IPS-18c (cell line): ENCODE measurements around the gene MDH1.
A peak's percentile ranks its signal among the peaks of the same experiment; 100 is the strongest.
"Not testable (repeated sequence)": the region's sequence is repeated elsewhere in the genome, so short reads cannot be mapped to it uniquely, and the experiment has no call there.

ENCODE experiments used
- H3K4me3 ChIP-seq: 2 replicates; pipeline ENCODE4 v1.7.0; 2013; ENCODE audit warnings: low read depth, mild to moderate bottlenecking, low read length, moderate library complexity; ENCODE audit not compliant: insufficient read depth
- H3K9me3 ChIP-seq: one replicate; pipeline ENCODE4 v1.6.1; 2013; ENCODE audit warnings: mild to moderate bottlenecking, low read length, moderate library complexity; ENCODE audit not compliant: control insufficient read depth, insufficient read depth

Gene MDH1

DNA sequence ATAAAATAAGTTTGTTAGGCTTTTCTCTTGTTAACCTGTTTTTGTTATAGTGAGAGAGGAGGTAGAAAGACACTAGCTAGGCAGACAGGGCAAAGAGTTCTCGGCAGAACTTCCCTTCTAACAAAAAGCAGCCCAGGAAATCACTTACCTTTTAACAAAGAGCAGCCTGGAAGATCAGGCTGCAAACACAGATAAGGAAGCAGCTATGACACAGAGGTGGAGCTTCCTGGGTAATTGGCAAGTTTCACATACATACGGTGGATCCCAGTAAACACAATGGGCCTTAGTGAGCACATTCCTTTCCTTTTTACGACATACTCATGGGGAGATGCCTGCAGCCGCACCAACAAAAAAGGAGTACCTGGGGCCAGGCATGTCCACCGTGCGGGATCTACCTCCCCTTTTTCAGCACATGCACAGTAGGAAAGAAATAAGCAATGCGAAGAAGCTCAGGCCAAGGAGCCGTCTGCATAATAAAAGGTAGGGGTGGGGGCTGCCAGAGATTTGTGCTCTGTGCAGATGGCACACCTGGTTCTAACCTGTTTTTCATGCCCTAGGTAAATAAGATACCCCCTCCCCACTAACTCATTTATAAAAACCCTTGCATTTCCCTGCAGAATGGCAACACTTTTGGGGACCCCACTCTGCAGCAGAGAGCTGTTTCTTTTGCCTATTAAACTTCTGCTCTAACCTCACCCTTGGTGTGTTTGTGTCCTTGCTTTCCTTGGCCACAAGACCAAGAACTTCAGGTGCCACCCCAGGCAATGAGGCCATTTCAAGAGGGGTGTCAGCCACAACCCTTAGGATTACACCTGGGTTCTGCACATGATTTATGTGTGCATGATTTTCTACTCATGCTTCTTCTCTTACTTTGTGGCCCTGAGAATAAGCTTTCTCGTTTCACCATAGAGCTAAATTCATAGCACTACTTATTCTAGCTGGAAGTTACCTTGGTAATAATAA, 26.5 kb downstream of the MDH1 start:
- H3K4me3 ChIP-seq: peak overlapping the region; percentile 10; the same call in 1 of the 2 replicates

DNA sequence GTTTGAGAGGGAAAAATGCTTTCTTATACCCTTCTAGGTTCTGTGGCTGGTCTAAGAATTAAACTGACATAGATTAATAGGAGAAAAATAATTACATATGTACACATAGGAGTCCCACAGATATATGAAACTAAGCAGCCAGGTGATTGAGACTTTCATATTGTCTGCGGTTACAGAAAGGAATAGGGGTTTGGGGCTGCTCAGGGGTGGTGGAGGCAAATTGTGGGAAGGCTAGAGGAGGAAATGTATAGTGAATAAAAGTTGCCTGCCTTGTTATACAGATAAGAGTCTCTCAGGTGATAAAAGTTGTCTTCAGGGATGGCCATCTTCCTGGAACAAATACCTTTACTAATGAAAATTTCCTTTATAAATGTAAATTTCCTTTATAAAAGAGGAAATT, 28.6 kb downstream of the MDH1 start:
- H3K9me3 ChIP-seq: no peaks in the 10 kb centered on the region
- no peak overlapping the region for H3K4me3 ChIP-seq

More for the DNA sequence above, 26.5 kb downstream of the MDH1 start:
- no peaks in the 10 kb centered on the region for H3K9me3 ChIP-seq

DNA sequence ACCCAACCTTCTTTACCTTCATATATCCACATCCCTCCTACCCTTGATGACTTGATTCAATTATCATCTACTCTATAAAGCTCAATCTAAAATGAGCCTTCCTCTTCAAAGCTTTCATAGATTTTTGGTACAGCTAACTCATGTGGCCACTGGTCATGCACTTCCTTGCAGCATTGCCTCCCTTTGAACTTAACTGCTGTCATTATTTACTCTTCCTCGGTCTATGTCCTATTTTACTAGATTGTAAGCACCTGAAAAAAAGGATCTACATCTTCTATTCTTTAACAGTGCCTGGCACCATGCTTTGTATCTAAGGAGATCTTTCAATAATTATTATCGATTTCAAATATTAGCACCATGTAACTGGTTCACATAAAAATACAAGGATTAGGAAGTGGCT, 30.6 kb downstream of the MDH1 start:
- no peak overlapping the region for H3K4me3 ChIP-seq
- no peaks in the 10 kb centered on the region for H3K9me3 ChIP-seq

DNA sequence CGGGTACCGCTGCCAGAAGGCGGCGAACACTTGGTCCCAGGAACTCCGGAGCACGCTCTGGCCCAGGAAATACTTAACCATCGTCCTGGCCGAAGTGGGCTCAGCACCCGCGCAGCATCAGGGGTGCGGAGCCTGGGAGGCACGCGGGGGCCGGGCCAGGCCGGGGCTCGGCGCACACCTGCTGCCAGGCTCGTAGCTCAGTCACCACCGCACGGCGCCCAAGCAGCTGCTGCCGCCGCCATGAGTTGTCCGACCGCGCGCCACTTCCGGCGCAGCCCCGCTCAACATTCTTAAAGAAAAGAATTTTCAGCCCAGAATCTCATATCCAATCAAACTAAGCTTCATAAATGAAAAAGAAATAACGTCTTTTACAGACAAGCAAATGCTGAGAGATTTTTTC, 34.0 kb downstream of the MDH1 start:
- Histone ChIP-seq H3K9me3 (no peaks in the 10 kb centered on the region), H3K4me3 (no peak overlapping the region)

DNA sequence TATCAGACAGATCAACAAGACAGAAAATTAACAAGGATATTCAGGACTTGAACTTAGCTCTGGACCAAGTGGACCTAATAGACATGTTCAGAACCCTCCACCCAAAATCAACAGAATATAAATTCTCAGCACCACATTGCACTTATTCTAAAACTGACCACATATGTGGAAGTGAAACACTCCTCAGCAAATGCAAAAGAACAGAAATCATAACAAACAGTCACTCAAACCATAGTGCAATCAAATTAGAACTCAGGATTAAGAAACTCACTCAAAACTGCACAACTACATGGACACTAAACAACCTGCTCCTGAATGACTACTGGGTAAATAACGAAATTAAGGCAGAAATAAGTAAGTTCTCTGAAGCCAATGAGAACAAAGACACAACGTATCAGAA, 35.0 kb downstream of the MDH1 start:
- not testable (repeated sequence) for H3K9me3 ChIP-seq, H3K4me3 ChIP-seq

DNA sequence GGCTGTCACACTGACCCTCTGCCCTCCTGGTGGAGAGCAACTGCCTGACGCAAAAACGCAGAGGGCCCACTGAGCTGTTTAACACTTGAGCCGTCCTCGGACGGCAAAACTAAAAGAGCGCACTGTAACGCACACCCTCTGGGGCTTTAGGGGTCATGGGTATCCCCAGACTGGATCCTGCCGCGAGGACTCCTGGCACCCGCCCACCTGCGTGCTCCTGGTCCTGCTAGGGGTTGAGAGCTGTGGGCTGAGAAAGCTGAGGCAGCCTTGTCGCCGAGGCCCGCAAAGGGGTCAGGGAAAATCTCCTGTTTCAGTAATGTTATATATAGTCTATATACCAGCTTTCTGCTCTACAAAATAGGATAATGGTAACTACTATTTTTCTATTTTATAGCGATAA, 39.1 kb downstream of the MDH1 start:
- H3K4me3 ChIP-seq: no peak overlapping the region
- no peaks in the 10 kb centered on the region for H3K9me3 ChIP-seq

DNA sequence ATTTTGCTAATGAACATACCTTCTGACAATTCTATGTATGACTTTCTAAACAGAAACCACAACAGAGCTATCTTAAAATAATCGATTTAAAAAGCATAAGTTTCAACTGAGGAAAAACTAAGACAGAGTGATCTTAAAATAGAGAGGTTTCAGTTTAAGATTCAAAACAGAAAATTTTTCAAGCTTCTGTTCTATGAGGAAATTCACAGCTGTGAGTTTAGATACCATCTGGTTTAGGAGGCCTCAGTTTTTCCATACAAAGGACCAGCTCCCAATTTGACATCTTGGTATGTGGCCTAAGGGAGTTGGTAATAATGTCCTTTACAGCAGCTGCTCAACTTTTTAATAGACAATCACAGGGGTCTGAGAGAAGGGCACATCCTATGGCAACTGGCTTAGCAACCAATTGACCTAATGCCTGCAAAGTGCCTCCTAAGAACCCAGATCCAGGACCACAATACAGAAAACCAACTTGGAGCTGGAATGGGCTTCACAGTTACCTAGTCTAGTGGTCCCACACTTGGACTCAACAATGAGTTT, 39.7 kb downstream of the MDH1 start:
- Histone ChIP-seq H3K9me3 (no peaks in the 10 kb centered on the region), H3K4me3 (no peak overlapping the region)

DNA sequence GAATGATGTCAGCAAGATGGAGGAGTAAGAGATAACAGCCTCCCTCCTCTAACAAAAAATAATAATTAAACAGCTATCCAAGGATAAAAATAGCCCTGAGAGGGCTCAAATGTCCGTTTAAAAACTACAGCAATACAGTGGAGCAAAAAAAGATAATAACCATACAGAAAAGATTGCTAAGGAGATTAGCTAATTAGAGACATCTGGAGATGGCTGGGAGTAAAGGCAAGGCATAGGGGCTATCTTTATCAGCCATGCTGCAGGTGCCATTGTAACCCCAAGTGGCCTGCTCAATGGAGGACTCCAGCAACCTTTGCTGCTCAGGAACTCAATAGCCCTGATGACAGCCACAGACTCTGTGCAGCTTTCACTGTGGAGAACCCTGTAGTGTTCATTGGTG, 42.7 kb downstream of the MDH1 start:
- H3K4me3 ChIP-seq: no peak overlapping the region
- H3K9me3 ChIP-seq: no peaks in the 10 kb centered on the region

DNA sequence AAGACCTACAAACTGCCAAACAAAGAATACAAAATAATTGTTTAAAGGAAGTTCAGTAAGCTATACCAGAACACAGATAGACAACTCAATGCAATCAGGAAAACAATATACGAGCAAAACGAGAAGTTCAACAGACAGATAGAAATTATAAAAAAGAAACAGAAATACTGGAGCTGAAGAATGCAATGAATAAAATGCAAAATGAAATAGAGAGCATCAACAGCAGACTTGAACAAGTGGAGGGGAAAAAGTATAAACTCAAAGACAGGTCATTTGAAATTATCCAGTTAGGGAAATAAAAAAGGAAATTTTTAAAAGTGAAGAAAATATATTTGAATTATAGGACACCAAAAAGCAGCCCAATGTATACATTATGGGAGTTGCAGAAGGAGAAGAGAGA, 43.6 kb downstream of the MDH1 start:
- no peak overlapping the region for H3K4me3 ChIP-seq
- H3K9me3 ChIP-seq: no peaks in the 10 kb centered on the region

DNA sequence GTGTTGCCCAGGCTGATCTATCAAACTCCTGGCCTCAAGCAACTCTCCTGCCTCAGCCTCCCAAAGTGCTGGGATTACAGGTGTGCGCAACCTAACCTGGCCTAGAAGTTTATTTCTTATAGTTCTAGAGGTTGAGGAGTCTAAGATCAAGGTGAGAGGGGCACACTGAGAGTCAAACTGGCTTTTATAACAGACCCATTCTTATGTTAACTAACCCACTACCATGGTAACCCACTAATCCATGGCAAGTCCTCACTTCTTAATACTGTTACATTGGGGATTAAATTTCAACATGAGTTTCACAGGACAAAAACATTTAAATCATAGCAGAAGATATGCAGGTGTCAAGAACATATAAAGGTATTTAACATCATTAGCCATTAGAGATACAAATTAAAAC, 50.6 kb downstream of the MDH1 start:
- H3K4me3 ChIP-seq: no peak overlapping the region
- no peaks in the 10 kb centered on the region for H3K9me3 ChIP-seq

DNA sequence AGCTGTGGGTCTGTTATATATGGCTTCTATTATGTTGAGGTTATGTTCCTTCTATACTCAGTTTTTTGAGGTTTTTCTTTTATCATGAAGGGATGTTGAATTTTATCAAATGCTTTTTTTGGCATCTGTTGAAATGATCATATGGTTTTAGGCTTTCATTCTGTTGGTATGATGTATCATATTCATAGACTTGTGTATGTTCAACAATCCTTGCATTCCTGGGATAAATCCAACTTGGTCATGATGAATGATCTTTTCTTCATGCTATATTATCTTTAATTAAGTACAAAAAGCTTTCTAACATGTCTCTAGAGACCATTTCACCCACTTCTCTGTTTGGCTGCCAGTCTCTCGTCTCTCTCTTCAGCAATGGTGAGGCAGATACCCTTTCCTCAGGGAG, 54.2 kb downstream of the MDH1 start:
- no peak overlapping the region for H3K4me3 ChIP-seq
- no peaks in the 10 kb centered on the region for H3K9me3 ChIP-seq

DNA sequence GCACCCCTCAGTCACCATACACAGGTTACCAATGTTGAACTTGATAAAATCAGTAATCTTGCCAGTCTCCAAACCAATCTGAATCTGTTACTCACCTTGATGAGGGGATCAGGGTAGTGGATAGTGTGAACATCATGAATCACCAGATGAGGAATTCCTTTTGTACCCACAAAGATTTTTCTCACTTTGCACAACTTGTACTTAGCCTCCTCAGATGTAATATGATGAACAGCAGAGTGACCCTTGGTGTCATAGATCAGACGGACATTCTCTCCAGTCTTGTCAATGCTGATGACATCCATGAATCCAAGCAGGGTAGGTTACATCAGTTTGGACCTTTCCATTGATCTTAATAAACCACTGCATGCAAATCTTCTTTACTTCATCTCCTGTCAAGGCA, 54.7 kb downstream of the MDH1 start:
- H3K9me3 ChIP-seq: no peaks in the 10 kb centered on the region
- no peak overlapping the region for H3K4me3 ChIP-seq

DNA sequence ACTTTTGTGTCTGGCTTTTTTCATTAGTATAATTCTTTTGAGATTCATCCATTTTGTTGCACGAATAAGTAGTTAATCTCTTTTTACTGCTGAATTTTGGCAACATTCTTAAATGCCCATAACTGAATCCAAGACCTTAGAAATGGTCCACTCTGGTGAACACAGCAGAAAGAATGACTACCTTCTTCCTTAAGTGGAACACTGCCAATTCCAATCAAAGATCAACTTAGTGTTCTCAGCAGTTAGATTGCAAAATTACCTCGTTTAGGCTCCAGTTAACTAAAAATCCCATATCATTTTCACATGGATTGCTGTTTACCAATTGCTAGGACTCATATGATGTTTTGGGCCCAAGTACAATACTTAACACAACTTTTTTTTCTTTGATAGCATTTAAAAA, 59.9 kb downstream of the MDH1 start:
- no peak overlapping the region for H3K4me3 ChIP-seq
- H3K9me3 ChIP-seq: peaks cover 2% of the 10 kb centered on the region

DNA sequence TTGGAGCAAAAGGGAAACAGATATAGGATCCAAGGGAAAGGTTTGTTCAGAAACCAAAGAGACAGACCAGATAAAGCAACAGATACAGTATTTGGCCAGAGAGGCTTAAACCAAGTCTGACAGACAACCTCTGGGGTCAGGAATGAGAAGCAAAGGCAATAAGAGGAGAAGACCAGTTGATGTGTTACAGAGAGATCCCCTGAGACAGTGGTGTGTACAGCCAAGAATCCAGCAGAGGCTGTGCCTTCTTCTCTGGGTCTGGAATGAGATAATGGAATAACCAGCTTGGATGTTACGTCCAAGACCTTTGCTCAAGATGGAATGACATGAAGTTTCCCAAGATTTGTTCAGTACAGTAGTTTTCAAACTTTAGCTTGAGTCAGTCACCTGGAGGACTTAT, 61.1 kb downstream of the MDH1 start:
- H3K9me3 ChIP-seq: peaks cover 2% of the 10 kb centered on the region
- no peak overlapping the region for H3K4me3 ChIP-seq

DNA sequence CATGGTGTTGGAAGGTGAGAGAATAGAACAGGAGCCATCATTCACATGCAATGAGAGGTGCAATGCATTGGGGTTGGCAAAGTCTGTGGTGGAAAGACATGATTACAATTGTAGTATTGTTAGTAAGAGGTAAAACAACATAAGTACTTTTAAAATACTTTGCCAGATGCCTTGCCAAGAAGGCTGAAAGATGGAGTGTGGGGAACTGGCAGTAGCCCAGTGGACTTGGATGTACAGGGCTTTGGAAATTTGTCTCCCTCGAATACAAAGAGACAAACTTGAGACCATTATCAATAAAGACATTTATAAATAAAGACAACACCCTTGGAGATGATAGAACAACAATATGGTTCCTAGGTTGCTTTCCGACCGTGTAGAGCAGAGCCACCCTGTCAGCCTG, 62.0 kb downstream of the MDH1 start:
- no peak overlapping the region for H3K4me3 ChIP-seq
- H3K9me3 ChIP-seq: peaks cover 2% of the 10 kb centered on the region

DNA sequence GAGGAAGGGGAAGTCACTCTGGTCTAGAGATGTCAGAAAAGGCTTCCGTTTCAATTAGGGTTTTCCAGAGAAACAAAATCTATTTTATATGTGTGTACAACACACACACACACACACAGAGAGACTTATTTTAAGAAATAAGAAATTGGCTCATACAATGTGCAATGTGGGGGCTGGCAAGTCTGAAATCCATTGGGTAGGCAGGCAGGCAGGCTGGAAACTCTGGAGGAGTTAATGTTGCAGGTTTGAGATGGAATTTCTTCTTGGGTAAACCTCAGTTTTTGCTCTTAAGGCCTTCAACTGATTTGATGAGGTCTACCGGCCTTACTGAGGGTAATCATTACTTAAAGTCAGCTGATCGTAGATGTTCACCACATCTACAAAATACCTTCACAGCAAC, 62.6 kb downstream of the MDH1 start:
- H3K9me3 ChIP-seq: peaks cover 2% of the 10 kb centered on the region

DNA sequence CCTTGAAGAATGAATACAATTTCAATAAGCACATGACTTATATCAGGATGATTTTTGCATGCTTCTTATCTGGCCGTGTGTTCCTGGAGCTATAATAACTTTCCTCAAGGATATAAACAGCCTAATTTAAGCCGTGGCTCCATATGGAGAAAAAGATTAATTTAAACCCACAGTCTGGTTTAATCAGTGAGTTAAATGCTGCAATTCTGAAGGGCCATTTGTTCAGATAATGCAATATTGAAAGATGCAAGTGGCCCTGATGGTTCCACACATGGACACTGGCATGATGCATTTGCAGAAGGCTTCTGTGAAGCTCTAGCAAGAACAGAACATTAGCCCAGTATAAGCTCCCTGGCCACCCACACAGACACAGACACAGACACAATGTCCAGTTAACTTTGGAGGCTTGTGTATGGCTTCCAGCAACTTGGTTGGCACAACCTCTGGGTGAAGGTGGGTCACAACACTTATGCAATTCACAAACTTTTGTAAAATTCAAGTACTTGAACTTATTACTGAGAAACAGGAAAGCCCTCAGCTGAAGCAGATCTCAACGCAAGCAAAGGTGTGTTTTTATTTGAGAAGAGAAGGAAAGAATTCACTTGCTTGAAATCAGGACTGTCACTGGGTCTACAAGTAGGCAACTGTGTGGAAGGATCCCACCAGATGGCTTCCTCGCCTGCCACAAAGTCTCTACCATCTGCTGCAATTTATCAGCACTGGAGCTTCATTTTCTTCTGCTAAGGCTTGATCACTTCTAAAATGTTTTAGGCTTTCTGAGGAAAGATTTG, 63.3 kb downstream of the MDH1 start:
- H3K9me3 ChIP-seq: peaks cover 2% of the 10 kb centered on the region

More for the DNA sequence above, 62.6 kb downstream of the MDH1 start:
- no peak overlapping the region for H3K4me3 ChIP-seq

DNA sequence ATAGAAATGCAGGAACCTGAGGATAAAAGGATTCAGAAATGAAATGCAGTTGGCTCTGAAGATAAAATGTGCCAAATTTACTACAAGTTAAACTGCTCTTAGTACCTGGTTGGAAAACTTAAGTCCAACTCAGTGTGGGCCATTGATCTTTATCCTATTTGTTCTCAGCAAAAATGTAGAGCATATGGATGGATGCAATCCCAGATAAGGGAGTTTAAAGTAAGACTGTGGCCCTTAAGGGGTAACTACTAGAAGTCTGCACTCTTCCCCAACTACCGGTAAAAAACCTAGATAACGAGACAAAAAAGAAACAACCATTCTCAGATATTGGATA, 63.9 kb downstream of the MDH1 start:
- Histone ChIP-seq H3K4me3 (no peak overlapping the region), H3K9me3 (peaks cover 2% of the 10 kb centered on the region)

More for the DNA sequence above, 63.3 kb downstream of the MDH1 start:
- no peak overlapping the region for H3K4me3 ChIP-seq
